Astrocyte (in vitro differentiated cells and primary cell): ENCODE data around the gene LIPG. TPM values are rescaled to one million over a fixed set of nuclear protein-coding genes. Genes with fewer than 3 reads are reported as not detected.

ENCODE experiments used
- DNase-seq: peaks from one replicate; pipeline ENCODE4 v3.0.0-alpha.2; 2010; ENCODE audit warnings: low read depth
- FAIRE-seq: peaks from 2 replicates; lab custom pipeline; 2011; peaks lifted over from hg19 to GRCh38; lab: Jason Lieb, UNC
- H2AFZ ChIP-seq: 2 replicates; pipeline ENCODE4 v1.6.0; 2012; ENCODE audit warnings: low read depth, low read length, inconsistent platforms
- H3K27ac ChIP-seq: 2 replicates; pipeline ENCODE4 v1.5.1; 2011; ENCODE audit warnings: low read depth, low read length, inconsistent platforms
- H3K27me3 ChIP-seq: 2 replicates; pipeline ENCODE4 v1.6.0; 2011; ENCODE audit warnings: low read length, inconsistent platforms; ENCODE audit not compliant: insufficient read depth
- H3K36me3 ChIP-seq: 2 replicates; pipeline ENCODE4 v1.5.1; 2011; ENCODE audit warnings: low read length, inconsistent platforms; ENCODE audit not compliant: insufficient read depth
- H3K4me1 ChIP-seq: 2 replicates; pipeline ENCODE4 v1.5.1; 2011; ENCODE audit warnings: low read length, inconsistent platforms; ENCODE audit not compliant: insufficient read depth
- H3K4me2 ChIP-seq: 2 replicates; pipeline ENCODE4 v1.6.0; 2012; ENCODE audit warnings: low read length, inconsistent platforms
- H3K4me3 ChIP-seq: 2 replicates; pipeline ENCODE4 v1.5.1; 2011; ENCODE audit warnings: low read depth, mild to moderate bottlenecking, low read length, inconsistent platforms; ENCODE audit not compliant: insufficient read depth
- H3K79me2 ChIP-seq: 2 replicates; pipeline ENCODE4 v1.6.0; 2012; ENCODE audit warnings: mild to moderate bottlenecking, low read length, inconsistent platforms; ENCODE audit not compliant: insufficient read depth
- H3K9ac ChIP-seq: 2 replicates; pipeline ENCODE4 v1.6.0; 2012; ENCODE audit warnings: mild to moderate bottlenecking, low read length, inconsistent platforms
- H3K9me3 ChIP-seq: 2 replicates; pipeline ENCODE4 v1.5.1; 2012; ENCODE audit warnings: low read depth, mild to moderate bottlenecking, low read length, inconsistent platforms; ENCODE audit not compliant: insufficient read depth
- H4K20me1 ChIP-seq: 2 replicates; pipeline ENCODE4 v1.6.0; 2012; ENCODE audit warnings: low read length, inconsistent platforms; ENCODE audit not compliant: insufficient read depth
- H3K27ac Mint-ChIP-seq: one replicate; pipeline ENCODE4 v1.8.0; 2021; ENCODE audit warnings: mild to moderate bottlenecking, mixed read lengths; ENCODE audit not compliant: unreplicated experiment
- H3K27me3 Mint-ChIP-seq: one replicate; pipeline ENCODE4 v1.8.0; 2021; ENCODE audit warnings: low read depth, mixed read lengths; ENCODE audit not compliant: unreplicated experiment
- H3K36me3 Mint-ChIP-seq: one replicate; pipeline ENCODE4 v1.8.0; 2021; ENCODE audit warnings: low read depth, mixed read lengths; ENCODE audit not compliant: unreplicated experiment
- H3K4me1 Mint-ChIP-seq: one replicate; pipeline ENCODE4 v1.8.0; 2021; ENCODE audit warnings: low read depth, mixed read lengths; ENCODE audit not compliant: unreplicated experiment
- H3K4me3 Mint-ChIP-seq: one replicate; pipeline ENCODE4 v1.8.0; 2021; ENCODE audit warnings: mild to moderate bottlenecking, moderate library complexity, mixed read lengths; ENCODE audit not compliant: unreplicated experiment
- H3K9me3 Mint-ChIP-seq: one replicate; pipeline ENCODE4 v1.8.0; 2021; ENCODE audit warnings: mild to moderate bottlenecking, mixed read lengths; ENCODE audit not compliant: unreplicated experiment
- CTCF ChIP-seq: IDR thresholded peaks from 2 replicates; pipeline ENCODE4 v1.5.1; 2011; ENCODE audit warnings: low read depth, mild to moderate bottlenecking, inconsistent platforms, low read length, moderate library complexity; ENCODE audit not compliant: insufficient read depth
- EZH2 ChIP-seq: IDR thresholded peaks from 2 replicates; pipeline ENCODE4 v1.6.1; 2012; ENCODE audit warnings: mild to moderate bottlenecking, low read length, inconsistent platforms; ENCODE audit not compliant: insufficient read depth
- total RNA-seq: library from RNA; stranded (reverse); gene quantifications from 2 replicates; pipeline ENCODE4 v1.2.1, GENCODE V29; 2021

Gene LIPG
- total RNA-seq, 1 donor from 2014 or later: 18.3 TPM

GRCh38 chr18:49591271-49591670 is 29.4 kb downstream of the LIPG start:
- TF ChIP-seq EZH2: no peak
- no peak for TF ChIP-seq CTCF
- no peaks in the 10 kb centered on the region for H3K9me3 Mint-ChIP-seq

GRCh38 chr18:49591775-49592174 is 29.9 kb downstream of the LIPG start:
- no peak for FAIRE-seq
- no peak for DNase-seq

More at GRCh38 chr18:49591271-49591670, 29.4 kb downstream of the LIPG start:
- H2AFZ ChIP-seq: no peak overlapping the region
- H4K20me1 ChIP-seq: no peaks in the 10 kb centered on the region
- no peak overlapping the region for H3K27ac Mint-ChIP-seq
- H3K27me3 ChIP-seq: no peaks in the 10 kb centered on the region
- H3K79me2 ChIP-seq: no peaks in the 10 kb centered on the region
- no peaks in the 10 kb centered on the region for H3K27me3 Mint-ChIP-seq
- no peaks in the 10 kb centered on the region for H3K9me3 ChIP-seq
- no peaks in the 10 kb centered on the region for H3K4me1 ChIP-seq
- no peaks in the 10 kb centered on the region for H3K4me1 Mint-ChIP-seq
- no peak overlapping the region for H3K27ac ChIP-seq
- DNase-seq (no peak), FAIRE-seq (no peak)
- H3K4me3 ChIP-seq: no peak overlapping the region
- peaks cover 10% of the 10 kb centered on the region for H3K36me3 Mint-ChIP-seq
- H3K4me3 Mint-ChIP-seq: no peak overlapping the region
- H3K4me2 ChIP-seq: no peak overlapping the region
- H3K9ac ChIP-seq: no peak overlapping the region
- H3K36me3 ChIP-seq: no peaks in the 10 kb centered on the region

More at GRCh38 chr18:49591775-49592174, 29.9 kb downstream of the LIPG start:
- Mint-ChIP-seq H3K36me3 (peaks cover 10% of the 10 kb centered on the region), H3K4me3 (no peak overlapping the region), H3K27ac (no peak overlapping the region), H3K27me3 (no peaks in the 10 kb centered on the region), H3K4me1 (no peaks in the 10 kb centered on the region), H3K9me3 (no peaks in the 10 kb centered on the region)
- Histone ChIP-seq H3K4me3 (no peak overlapping the region), H3K9me3 (no peaks in the 10 kb centered on the region), H2AFZ (no peak overlapping the region), H3K4me2 (no peak overlapping the region), H3K27me3 (no peaks in the 10 kb centered on the region), H3K27ac (no peak overlapping the region), H3K4me1 (no peaks in the 10 kb centered on the region), H3K36me3 (no peaks in the 10 kb centered on the region), H3K79me2 (no peaks in the 10 kb centered on the region), H3K9ac (no peak overlapping the region), H4K20me1 (no peaks in the 10 kb centered on the region)
- TF ChIP-seq CTCF (no peak), EZH2 (no peak)
